H1 (cell line): ENCODE data around the gene RABEPK. TPM values are rescaled to one million over a fixed set of nuclear protein-coding genes. Genes with fewer than 3 reads are reported as not detected.

Experiments used
- CTCF ChIA-PET: fragments of 300-600 bp; sonication (Branson Sonifier 250); formaldehyde crosslinking; loops from one replicate; lab custom pipeline; 2021; ENCODE audit not compliant: partially characterized antibody; lab: Charles Lee
- POLR2A ChIA-PET: fragments of 300-600 bp; sonication (Branson Sonifier 250); formaldehyde crosslinking; loops from one replicate; lab custom pipeline; 2021; ENCODE audit warnings: inconsistent platforms; ENCODE audit not compliant: partially characterized antibody; lab: Charles Lee
- DNase-seq, 2 experiments: peaks; one replicate each; pipeline versions ENCODE4 v3.0.0 to v3.0.0-alpha.2; 2010 to 2022; ENCODE audit warnings: low spot score in 2 of 2, low read depth in 1 of 2, mixed read lengths in 1 of 2
- FAIRE-seq: peaks from 2 replicates; lab custom pipeline; 2011; peaks lifted over from hg19 to GRCh38; lab: Jason Lieb, UNC
- H2AFZ ChIP-seq: 2 replicates; pipeline ENCODE4 v1.8.1; 2012; ENCODE audit warnings: low read length, inconsistent platforms
- H2AK5ac ChIP-seq: 2 replicates; pipeline ENCODE4 v1.6.1; 2013; ENCODE audit warnings: low read depth, low read length
- H2BK120ac ChIP-seq: replicated peaks from 2 replicates; pipeline ENCODE3; 2013; ENCODE audit warnings: low read depth, low read length, inconsistent platforms
- H2BK12ac ChIP-seq: 2 replicates; pipeline ENCODE4 v1.6.1; 2013; ENCODE audit warnings: low read depth, low read length
- H2BK15ac ChIP-seq: 2 replicates; pipeline ENCODE4 v1.6.1; 2013; ENCODE audit warnings: low read length
- H2BK20ac ChIP-seq: 2 replicates; pipeline ENCODE4 v1.6.1; 2013; ENCODE audit warnings: low read length
- H2BK5ac ChIP-seq: 2 replicates; pipeline ENCODE4 v1.6.1; 2013; ENCODE audit warnings: low read depth, low read length
- H3K14ac ChIP-seq: 2 replicates; pipeline ENCODE4 v1.6.1; 2013; ENCODE audit warnings: inconsistent platforms; ENCODE audit not compliant: insufficient read length
- H3K18ac ChIP-seq: 2 replicates; pipeline ENCODE4 v1.6.1; 2013; ENCODE audit warnings: low read length; ENCODE audit errors: extremely low read depth
- H3K23ac ChIP-seq: 2 replicates; pipeline ENCODE4 v1.6.1; 2013; ENCODE audit warnings: inconsistent platforms; ENCODE audit not compliant: insufficient read length
- H3K23me2 ChIP-seq: 2 replicates; pipeline ENCODE4 v1.6.1; 2013; ENCODE audit warnings: low read depth, low read length
- H3K27ac ChIP-seq: 2 replicates; pipeline ENCODE4 v1.6.1; 2011; ENCODE audit warnings: low read depth, low read length, inconsistent platforms
- H3K27me3 ChIP-seq, 4 experiments: replicated peaks in 1 of 4; 1 replicate in 1 of 4; 2 replicates in 3 of 4; pipeline versions ENCODE4 v1.6.1 to v1.8.1; 2011 to 2013; ENCODE audit warnings: low read length in 3 of 4, mild to moderate bottlenecking in 3 of 4, inconsistent platforms in 2 of 4, mixed read lengths in 2 of 4, moderate library complexity in 1 of 4; ENCODE audit not compliant: control insufficient read depth in 3 of 4, insufficient read depth in 3 of 4; ENCODE audit errors: extremely low read depth in 1 of 4
- H3K36me3 ChIP-seq, 4 experiments: 2 replicates each; pipeline versions ENCODE4 v1.6.1 to v1.8.1; 2011 to 2013; ENCODE audit warnings: mild to moderate bottlenecking in 4 of 4, low read length in 3 of 4, moderate library complexity in 2 of 4, control low read depth in 1 of 4, inconsistent platforms in 1 of 4; ENCODE audit not compliant: insufficient read depth in 4 of 4, control insufficient read depth in 2 of 4
- H3K4ac ChIP-seq: replicated peaks from 2 replicates; pipeline ENCODE3; 2013; ENCODE audit warnings: low read length, low read depth, mixed read lengths, inconsistent platforms; ENCODE audit not compliant: insufficient read length
- H3K4me1 ChIP-seq, 4 experiments: replicated peaks in 1 of 4; 1 replicate in 1 of 4; 2 replicates in 3 of 4; pipeline versions ENCODE4 v1.6.1 to v1.8.1; 2011 to 2013; ENCODE audit warnings: low read length in 3 of 4, inconsistent platforms in 2 of 4, mixed read lengths in 1 of 4; ENCODE audit not compliant: insufficient read depth in 4 of 4, control insufficient read depth in 3 of 4
- H3K4me2 ChIP-seq, 2 experiments: 2 replicates each; pipeline versions ENCODE4 v1.6.1 to v1.8.1; 2011 to 2013; ENCODE audit warnings: low read depth in 2 of 2, low read length in 2 of 2, control low read depth in 1 of 2, inconsistent platforms in 1 of 2, mild to moderate bottlenecking in 1 of 2; ENCODE audit not compliant: insufficient read depth in 1 of 2
- H3K4me3 ChIP-seq, 4 experiments: fragments of 200-600, 300-600 bp in 1 of 4; sonication (generic), shearing (Covaris generic), sonication (Bioruptor Twin) in 1 of 4; 2 replicates each; pipeline versions ENCODE4 v1.5.1 to v1.8.1; 2011 to 2016; ENCODE audit warnings: low read length in 4 of 4, low read depth in 3 of 4, control low read depth in 2 of 4, inconsistent platforms in 2 of 4, mild to moderate bottlenecking in 2 of 4, mixed read lengths in 1 of 4, moderate library complexity in 1 of 4; ENCODE audit not compliant: insufficient read depth in 2 of 4; ENCODE audit errors: extremely low read depth in 1 of 4
- H3K56ac ChIP-seq: replicated peaks from 2 replicates; pipeline ENCODE3; 2013; ENCODE audit warnings: low read depth, mild to moderate bottlenecking, mixed read lengths, low read length, inconsistent platforms; ENCODE audit not compliant: insufficient read length
- H3K79me1 ChIP-seq: 2 replicates; pipeline ENCODE4 v1.6.1; 2013; ENCODE audit warnings: low read depth, low read length, control low read depth
- H3K79me2 ChIP-seq, 2 experiments: 2 replicates each; pipeline versions ENCODE4 v1.6.1 to v1.8.1; 2012 to 2013; ENCODE audit warnings: low read length in 2 of 2, mild to moderate bottlenecking in 2 of 2, inconsistent platforms in 1 of 2; ENCODE audit not compliant: insufficient read depth in 2 of 2, control insufficient read depth in 1 of 2
- H3K9ac ChIP-seq, 4 experiments: replicated peaks in 1 of 4; 1 replicate in 1 of 4; 2 replicates in 3 of 4; pipeline versions ENCODE4 v1.6.1 to v1.8.1; 2011 to 2013; ENCODE audit warnings: low read depth in 3 of 4, low read length in 3 of 4, control low read depth in 2 of 4, mild to moderate bottlenecking in 2 of 4, moderate library complexity in 2 of 4, inconsistent platforms in 1 of 4; ENCODE audit errors: extremely low read depth in 1 of 4
- H3K9me3 ChIP-seq, 2 experiments: 2 replicates each; pipeline versions ENCODE4 v1.6.1 to v1.8.1; 2012 to 2013; ENCODE audit warnings: mild to moderate bottlenecking in 2 of 2, moderate library complexity in 2 of 2, control low read depth in 1 of 2, inconsistent platforms in 1 of 2, low read depth in 1 of 2, low read length in 1 of 2, mixed read lengths in 1 of 2; ENCODE audit not compliant: insufficient read depth in 2 of 2
- H4K20me1 ChIP-seq, 2 experiments: replicated peaks in 1 of 2; 2 replicates each; pipeline versions ENCODE3 to v1.8.1; 2011 to 2013; ENCODE audit warnings: inconsistent platforms in 2 of 2, low read length in 2 of 2, mild to moderate bottlenecking in 1 of 2; ENCODE audit not compliant: insufficient read depth in 2 of 2, control insufficient read depth in 1 of 2
- H4K5ac ChIP-seq: 2 replicates; pipeline ENCODE4 v1.6.1; 2013; ENCODE audit warnings: low read length, low read depth, mixed read lengths, inconsistent platforms; ENCODE audit not compliant: insufficient read length
- H4K8ac ChIP-seq: 2 replicates; pipeline ENCODE4 v1.8.0; 2013; ENCODE audit warnings: mild to moderate bottlenecking, moderate library complexity, low read length, inconsistent platforms; ENCODE audit not compliant: insufficient read depth; ENCODE audit errors: extremely low read depth
- H4K91ac ChIP-seq: replicated peaks from 2 replicates; pipeline ENCODE3; 2013; ENCODE audit warnings: low read length, mixed read lengths, inconsistent platforms; ENCODE audit not compliant: insufficient read length
- CREB1 ChIP-seq: IDR thresholded peaks from 2 replicates; pipeline ENCODE4 v1.6.1; 2012; ENCODE audit warnings: inconsistent platforms
- MAX ChIP-seq: IDR thresholded peaks from 2 replicates; pipeline ENCODE4 v1.6.1; 2012; ENCODE audit warnings: inconsistent platforms
- YY1 ChIP-seq: IDR thresholded peaks from 2 replicates; pipeline ENCODE4 v1.6.1; 2011; ENCODE audit warnings: low read depth, mild to moderate bottlenecking, low read length
- WGBS, 2 experiments: shearing (Covaris generic) in 1 of 2; methylation state at CpG; one replicate each; pipeline versions ENCODE4 v1.1.6 to v1.1.7; 2013 to 2015; ENCODE audit warnings: low lambda C conversion rate in 2 of 2, mixed read lengths in 2 of 2, inconsistent platforms in 1 of 2, low coverage in 1 of 2, missing lambda C conversion rate in 1 of 2; ENCODE audit not compliant: insufficient replicate concordance in 2 of 2, insufficient coverage in 1 of 2, insufficient read length in 1 of 2; ENCODE audit errors: extremely low coverage in 1 of 2, missing lambda C conversion rate in 1 of 2; 5-methylcytosine and 5-hydroxymethylcytosine counted together
- polyA plus RNA-seq, 7 experiments: library from polyadenylated mRNA; depleted of rRNA in 3 of 7; stranded (reverse) in 5 of 7; unstranded in 2 of 7; fragments of >200 nt in 5 of 7; fragments of 200-250 nt in 2 of 7; gene quantifications; 1 replicate in 5 of 7; 2 replicates in 1 of 7; 4 replicates in 1 of 7; pipeline versions ENCODE4 v1.2.1 to v1.2.3, GENCODE V29; 2011 to 2013; ENCODE audit warnings: missing spikeins in 2 of 7, mixed read lengths in 2 of 7
- total RNA-seq: library from RNA; stranded (reverse); fragmentation: NEBNext Ultra II Directional; extraction: Animal tissue kit (Norgen Biotek cat#: 25700); gene quantifications from 2 replicates; pipeline ENCODE4 v1.2.1, GENCODE V29; 2021

Gene RABEPK
- total and polyA plus RNA-seq, 2 of the 8 experiments (the other 6 are each of a cell fraction or from before 2014, with no cell fraction given) = 26.3 to 34.3 TPM

- Histone ChIP-seq H2BK5ac (no peak overlapping the region), H3K79me1 (no peaks in the 10 kb centered on the region), H2AK5ac (no peak overlapping the region), H3K23ac (no peak overlapping the region), H4K20me1 (peaks cover 2 to 3% of the 10 kb centered on the region in 2 experiments), H3K27ac (peak overlapping the region; percentile 80), H3K27me3 (no peaks in the 10 kb centered on the region), H4K8ac (no peak overlapping the region), H2BK20ac (no peak overlapping the region), H3K56ac (no peak overlapping the region), H3K9ac (peak overlapping the region; percentile 36 to 74 (median 66); a peak in 6 of 7 replicates), H4K5ac (no peak overlapping the region), H3K9me3 (no peaks in the 10 kb centered on the region), H3K18ac (no peak overlapping the region), H2BK15ac (no peak overlapping the region), H2BK120ac (no peak overlapping the region), H2AFZ (peak overlapping the region; percentile 95), H3K4me1 (peaks cover 0 to 3% (median 1%) of the 10 kb centered on the region in 4 experiments; a peak in 1 of 7 replicates), H3K14ac (no peak overlapping the region), H3K4me2 (peak overlapping the region; percentile 71 to 76), H4K91ac (no peak overlapping the region), H2BK12ac (no peak overlapping the region), H3K4me3 (peak overlapping the region; percentile 95 to 99 (median 96)), H3K36me3 (no peaks in the 10 kb centered on the region), H3K4ac (no peak overlapping the region), H3K79me2 (peaks cover 13 to 40% of the 10 kb centered on the region in 2 experiments), H3K23me2 (peaks cover 4% of the 10 kb centered on the region; the same call in 1 of the 2 replicates)
- CTCF ChIA-PET = interaction anchor here (0.6 to 0.9 kb wide), 2 partner anchors 9 to 144 kb away, joined by 3 read pairs; no protein-coding TSS in a partner anchor
- DNase-seq (no peak), FAIRE-seq (no peak)
- POLR2A ChIA-PET = interaction anchor here (0.8 to 1.4 kb wide), 3 partner anchors 8 to 333 kb away, joined by 3 to 10 read pairs (median 5); no protein-coding TSS in a partner anchor
- WGBS, 2 experiments = 74% methylated on average over 14 of the region's 14 CpGs; no CpG with 5 or more reads in 1 of the 2 experiments
- TF ChIP-seq MAX = peak; percentile 32; the same call in 1 of the 2 replicates
- peak; percentile 25; the same call in 1 of the 2 replicates for TF ChIP-seq YY1
- TF ChIP-seq CREB1 = no peak
Measured at GRCh38 chr9:125190361-125190801, 10.0 kb upstream of the RABEPK start.
